CD4-positive, alpha-beta T cell treated with Interleukin-15 for 4 hours (primary cell): ENCODE data around the gene CPEB4.
A peak's percentile ranks its signal among the peaks of the same experiment; 100 is the strongest.

ENCODE experiments used
- DNase-seq: peaks from one replicate; pipeline ENCODE4 v3.0.0-alpha.2; 2020; ENCODE audit warnings: low spot score

CPEB4 gene

DNA sequence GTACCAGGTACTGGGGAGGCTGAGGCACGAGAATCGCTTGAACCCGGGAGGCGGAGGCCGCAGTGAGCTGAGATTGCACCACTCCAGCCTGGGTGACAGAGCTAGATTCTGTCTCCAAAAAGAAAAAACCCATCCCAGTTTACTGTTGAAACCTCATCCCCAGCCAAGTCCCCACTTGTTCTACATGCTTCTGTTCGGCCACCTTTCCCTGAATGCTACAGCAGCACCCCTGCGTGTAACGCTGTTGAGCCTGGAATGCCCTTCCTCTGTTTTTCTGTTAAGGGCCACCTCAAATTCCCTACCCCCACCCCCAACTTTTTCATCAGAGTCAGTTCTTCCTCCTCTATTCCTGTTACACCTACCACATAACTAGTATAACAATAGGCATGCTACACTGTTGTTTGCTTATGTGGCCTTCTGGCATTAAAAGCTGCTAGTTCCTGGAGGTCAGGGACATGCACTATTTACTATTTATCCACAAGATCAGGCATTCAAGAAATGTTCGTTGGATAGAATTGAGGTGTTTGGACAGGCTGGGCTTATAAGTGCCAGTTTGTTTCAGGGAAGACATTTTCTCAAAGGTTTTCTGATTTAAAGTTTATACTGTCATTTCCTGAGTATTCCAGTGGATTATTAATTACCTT, 53.7 kb downstream of the CPEB4 start:
- DNase-seq, result no peak

DNA sequence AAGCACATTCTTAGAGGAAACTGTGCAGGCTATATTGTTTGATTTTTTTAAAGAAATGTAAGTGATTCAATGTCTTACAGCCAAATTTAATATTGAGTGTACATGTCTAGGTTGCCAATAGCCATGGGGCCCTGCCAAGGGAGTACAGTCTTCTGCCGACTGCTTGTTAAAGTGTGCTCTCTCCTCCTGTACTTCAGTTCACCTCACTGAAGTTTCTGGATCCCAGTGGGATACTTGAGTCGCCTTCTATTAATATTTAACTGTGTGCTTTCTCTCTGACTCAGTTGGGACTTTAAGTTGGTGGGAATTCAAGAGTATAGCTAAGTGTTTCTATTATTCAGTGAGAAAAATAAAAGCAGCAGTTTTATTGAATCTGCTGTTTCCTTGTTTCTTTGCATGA, 56.4 kb downstream of the CPEB4 start:
- no peak for DNase-seq

DNA sequence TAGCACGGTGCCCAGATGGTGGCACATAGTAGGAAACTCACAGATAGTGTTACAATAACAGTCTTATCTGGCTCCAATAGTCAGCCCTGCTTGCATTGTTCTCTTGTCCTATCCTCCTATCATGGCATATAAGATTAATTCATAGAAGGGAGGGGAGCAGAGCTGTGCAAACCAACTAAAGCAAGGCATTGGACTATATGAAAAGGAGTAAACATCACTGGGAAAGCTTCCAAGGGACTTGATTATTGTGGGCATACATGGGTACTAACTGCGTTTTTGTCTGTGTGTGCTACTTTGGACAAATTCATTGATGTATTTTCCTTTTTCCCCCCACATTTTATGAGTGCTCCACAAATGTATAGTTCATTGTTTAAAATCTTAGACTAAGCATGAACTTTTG, 57.0 kb downstream of the CPEB4 start:
- DNase-seq, result no peak

DNA sequence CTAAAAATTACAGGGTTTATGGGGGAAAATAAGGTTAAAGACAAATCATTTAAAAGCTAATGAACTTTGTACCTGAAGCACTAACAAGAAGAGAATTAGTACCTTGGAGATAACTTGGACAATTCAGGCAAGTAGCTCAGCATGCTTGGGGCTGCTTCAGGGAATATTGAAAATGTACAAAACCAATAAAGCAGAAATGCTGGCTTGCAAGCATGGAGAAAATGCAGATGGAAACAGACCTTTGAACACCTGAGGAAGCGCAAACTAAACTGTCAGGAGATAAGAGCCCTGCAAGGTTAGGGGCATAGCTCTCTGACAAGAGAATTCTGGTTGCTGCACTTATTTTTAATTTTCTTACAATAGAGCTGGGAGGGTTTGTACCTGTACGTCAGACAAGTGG, 58.2 kb downstream of the CPEB4 start:
- DNase-seq, result no peak

DNA sequence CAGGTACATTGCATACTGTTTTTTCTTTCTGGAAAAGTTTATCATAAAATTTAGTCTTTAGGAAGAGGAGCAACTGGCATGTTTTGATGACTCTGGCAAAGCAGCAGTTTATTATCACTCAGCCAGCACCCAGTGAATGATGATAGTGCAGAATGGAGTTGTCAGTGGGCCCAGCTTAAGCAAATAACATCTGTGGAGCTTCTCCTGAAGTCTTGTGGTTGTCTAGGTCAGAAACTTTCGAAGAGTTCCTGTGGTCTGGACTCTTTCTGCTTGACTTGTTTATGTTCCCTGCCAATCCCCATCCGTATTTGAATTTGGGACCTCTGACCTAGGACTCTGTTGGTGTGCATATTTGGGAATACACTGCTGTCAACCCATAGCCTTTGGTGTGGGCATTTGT, 62.7 kb downstream of the CPEB4 start:
- DNase-seq, result no peak

DNA sequence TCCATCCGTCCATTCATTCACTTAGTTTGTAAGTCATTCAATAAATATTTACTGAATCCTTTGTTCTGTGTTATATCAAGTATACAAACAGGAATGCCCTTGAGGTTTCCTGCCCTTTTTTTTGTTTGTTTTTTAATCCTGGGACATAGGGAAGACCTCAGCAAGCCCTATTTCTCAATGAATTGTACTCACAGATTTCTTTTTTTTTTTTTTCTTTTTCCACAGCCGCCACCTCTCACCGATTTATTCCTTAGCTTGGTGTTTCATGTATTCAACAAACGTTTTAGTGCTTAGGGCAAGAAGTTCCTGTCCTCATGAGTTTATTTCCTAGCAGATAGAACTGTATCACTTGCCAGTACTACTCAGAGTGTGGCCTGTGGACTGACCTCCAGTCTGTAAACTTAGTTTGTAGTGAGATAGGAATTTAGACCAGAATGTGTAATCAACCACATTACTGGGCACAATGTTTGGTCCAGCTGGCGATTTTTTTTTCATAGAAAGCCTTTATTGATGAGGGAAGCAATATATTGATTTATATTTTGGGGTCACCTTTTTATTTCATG, 65.5 kb downstream of the CPEB4 start:
- DNase-seq, result no peak

DNA sequence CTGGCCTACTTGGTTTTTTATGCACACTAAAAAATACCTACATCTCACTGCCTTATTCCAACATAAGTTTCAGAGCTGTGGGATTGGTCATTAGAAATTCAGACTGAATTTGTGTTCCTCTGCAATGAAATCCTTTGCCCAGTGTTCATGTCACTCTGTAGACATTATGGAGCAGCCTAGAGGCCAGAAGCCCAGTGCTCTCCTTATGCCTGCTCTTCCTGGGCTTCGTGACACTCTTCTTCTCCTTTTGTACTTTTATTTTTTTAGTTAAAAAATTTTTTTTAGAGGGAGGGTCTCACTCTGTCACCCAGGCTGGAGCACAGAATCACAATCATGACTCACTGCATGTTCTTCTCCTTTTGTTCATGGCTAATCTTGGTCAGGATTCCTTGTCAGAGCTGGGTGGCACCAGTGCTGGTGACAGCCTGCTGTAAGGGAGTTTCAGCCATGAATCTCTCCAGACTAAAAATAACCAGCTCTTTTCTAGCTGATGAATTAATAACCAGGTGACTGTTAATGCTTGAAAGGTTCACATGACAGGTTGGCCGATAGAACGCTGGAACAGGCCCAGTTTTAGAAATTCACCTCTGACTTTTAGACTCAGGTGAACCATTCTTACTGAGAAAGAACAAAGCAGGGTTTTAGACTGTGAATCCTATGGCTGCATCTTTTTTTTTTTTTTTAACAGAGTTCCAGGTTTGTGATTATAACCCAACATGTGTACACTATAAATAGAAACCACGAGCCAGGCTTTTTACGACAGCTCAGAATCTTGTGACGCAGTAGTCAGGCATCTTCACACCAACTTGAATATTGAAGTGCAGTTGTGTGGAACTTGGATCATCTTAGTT, 66.7 kb downstream of the CPEB4 start:
- DNase-seq, result no peak

DNA sequence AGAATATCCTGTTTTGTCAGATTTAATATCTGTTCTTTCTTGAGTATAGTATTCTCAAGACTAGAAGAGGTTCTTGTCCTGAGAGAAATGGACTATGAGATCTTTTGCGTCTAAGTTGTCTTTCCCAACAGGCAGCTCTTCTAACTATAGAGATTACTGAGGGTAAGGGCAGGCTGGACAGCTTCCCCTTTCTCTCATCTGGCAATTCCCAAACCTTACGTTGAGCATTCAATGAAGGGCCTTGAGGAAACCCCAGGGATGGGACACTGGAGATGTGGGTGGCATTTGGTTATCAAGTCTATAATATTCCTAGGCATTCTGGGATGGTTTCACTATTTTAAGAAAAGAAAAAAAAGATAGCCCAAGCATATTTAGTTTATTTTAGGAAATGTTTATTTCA, 72.8 kb downstream of the CPEB4 start:
- no peak for DNase-seq

DNA sequence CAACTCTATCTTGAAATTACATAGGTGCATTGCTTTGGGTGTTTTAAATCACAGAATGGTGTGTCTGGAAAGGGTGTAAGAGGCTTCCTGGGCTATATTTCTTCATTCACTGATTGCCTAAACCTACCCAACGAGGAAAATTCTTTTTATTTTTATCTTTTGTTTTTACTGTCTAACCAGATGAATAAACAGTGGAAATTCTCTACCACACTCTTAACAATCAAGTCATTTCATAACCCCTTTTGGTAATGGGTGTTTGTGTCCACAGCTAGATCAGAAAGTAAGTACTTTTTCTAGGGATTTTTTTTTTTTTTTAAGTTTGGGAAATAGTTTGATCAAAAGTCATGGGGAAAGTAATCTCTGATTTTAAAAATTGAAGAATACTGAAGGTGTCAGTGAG, 73.3 kb downstream of the CPEB4 start:
- DNase-seq, result no peak

DNA sequence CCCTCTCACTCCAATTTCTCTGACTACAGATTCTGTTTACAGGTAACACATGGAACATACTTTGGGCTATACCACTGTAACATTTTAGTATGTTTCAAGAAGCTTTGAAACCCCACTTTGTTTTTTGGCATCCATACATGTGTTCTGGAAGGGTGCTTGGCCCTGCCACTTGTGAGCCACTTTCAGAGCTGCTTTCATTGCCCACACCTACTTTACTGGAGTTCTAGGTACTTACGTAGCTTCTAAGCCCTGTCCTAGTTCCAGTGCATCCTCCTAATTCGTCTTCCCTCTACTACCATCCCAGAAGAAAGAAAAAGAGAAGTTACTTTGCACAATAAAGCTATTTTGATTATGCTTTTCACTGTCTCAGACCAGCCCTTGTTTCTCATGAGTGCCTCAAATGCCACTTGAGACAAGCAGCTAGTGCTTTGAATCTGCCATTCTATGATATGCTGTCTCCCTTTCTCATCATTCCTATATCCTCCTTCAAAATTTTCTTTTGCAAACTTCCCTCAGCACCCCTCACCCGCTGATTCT, 74.4 kb downstream of the CPEB4 start:
- DNase-seq, result no peak

DNA sequence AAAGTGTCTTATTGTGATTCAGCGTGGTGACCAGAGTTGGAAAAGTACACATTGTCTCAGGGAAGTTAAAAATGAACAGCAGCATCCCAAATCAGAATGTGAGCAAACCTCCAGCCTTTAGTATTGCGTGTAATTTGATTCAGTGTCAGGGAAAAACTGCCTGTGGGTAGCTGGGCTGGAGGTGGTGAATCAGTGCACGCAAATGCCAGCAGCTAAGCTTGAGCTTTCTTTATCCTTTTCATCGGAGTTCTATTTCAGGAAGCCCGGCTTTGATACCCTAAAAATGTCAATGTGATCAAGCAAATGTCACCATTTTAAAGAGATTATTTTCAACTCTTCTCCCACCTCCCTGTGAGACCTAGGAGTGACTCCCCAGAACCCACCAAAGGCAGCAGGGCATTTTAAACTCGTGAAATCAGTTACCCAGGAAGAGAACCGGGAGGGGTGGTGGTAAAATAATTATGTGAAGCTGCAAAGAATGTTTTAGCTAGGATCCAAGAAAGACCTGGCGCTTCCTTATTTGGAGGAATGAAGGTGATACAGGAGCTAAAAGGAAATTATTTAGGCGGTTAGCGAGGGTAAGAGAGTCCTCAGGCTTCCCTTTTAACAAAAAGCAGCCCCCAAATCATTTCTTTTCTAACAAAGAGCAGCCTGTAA, 75.2 kb downstream of the CPEB4 start:
- DNase-seq, result no peak

DNA sequence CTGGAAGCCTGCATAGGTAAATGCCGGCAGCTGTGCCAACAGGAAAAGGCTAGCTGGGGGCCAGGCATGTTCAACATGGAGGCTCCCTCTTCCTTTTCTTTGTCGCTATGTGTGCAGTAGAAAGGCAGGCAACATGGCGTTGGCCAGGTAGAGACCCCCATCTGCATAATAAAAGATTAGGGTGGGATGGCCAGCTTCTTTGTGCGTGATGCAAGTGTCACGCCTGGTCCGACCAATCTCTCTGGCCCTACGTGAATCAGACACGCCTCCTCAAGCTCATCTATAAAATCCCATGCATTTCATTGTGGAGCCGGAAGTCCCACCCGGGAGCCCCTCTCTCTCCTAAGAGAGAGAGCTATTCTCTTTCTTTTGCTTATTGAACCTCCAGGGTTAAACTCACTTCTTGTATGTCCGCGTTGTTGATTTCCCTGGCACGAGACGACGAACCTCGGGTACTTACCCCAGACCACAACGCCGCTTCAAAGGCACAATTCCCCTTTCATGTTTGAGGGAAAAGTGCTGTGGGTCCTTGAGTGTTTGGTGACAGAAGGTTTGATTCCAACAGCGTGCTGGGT, 75.8 kb downstream of the CPEB4 start:
- peak; percentile 6 for DNase-seq

DNA sequence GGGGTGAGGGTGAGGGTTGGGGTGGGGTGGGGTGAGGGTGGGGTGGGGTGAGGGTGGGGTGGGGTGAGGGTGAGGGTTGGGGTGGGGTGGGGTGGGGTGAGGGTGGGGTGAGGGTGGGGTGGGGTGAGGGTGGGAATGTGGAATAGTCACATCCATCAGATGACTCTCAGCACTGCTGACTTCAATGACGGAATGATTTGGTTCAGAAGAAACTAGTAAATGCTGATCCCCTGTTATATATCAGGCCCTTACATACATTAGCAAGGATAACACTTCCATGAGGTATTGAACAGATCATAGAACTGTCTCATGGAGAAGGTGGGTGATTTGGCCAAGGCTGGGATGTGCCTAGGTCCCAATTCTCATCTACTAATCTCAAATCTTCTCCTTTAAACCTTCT, 76.4 kb downstream of the CPEB4 start:
- no peak for DNase-seq

DNA sequence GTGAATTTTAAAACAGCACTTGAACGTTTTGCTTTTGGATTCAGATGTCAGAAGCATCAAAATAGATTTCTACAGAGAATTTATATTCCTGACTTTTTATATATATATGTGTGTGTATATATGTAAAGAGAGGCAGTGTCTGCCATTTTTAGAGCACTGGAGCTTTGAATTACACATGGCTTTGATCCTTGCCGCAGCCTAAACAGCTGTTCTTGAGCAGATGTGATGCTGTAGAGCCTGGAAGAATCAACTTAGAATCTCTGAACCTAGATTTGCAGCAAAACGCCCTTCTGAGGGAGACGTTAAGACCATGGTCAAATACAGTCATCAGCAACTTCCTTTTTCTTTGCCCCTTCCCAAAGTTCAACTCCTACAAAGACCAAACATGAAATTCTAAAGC, 79.1 kb downstream of the CPEB4 start:
- no peak for DNase-seq

DNA sequence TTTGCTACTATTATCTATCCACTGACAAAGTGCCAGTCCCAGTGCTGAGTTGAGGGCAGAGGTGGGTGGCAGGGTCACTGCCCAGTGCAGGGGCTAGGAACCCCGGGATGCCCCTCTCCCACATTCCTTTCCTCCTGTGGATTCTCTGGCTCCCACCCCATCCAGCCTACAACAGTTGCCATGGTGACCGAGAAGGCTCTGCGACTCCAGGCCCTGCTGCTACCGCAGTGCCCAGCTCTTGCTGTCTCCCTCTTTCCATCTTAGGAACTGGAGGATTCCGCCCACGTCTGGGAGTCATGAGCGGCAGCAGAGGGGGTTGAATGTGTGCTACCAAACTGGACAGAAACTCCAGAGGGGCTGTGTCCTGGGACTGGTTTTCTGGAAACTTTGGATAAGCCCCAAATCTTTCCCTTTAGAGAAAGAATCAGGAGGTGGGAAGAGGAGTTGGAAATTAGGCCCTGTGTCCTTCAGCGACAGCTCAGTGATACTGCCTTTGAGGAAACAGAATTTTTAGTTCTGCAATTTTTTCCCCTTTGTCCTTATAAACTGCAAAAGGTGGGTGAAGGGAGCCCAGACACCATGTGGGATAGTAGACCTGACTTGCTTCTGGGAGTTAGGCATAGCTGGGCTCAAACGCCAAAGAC, 80.1 kb downstream of the CPEB4 start:
- DNase-seq, result no peak

DNA sequence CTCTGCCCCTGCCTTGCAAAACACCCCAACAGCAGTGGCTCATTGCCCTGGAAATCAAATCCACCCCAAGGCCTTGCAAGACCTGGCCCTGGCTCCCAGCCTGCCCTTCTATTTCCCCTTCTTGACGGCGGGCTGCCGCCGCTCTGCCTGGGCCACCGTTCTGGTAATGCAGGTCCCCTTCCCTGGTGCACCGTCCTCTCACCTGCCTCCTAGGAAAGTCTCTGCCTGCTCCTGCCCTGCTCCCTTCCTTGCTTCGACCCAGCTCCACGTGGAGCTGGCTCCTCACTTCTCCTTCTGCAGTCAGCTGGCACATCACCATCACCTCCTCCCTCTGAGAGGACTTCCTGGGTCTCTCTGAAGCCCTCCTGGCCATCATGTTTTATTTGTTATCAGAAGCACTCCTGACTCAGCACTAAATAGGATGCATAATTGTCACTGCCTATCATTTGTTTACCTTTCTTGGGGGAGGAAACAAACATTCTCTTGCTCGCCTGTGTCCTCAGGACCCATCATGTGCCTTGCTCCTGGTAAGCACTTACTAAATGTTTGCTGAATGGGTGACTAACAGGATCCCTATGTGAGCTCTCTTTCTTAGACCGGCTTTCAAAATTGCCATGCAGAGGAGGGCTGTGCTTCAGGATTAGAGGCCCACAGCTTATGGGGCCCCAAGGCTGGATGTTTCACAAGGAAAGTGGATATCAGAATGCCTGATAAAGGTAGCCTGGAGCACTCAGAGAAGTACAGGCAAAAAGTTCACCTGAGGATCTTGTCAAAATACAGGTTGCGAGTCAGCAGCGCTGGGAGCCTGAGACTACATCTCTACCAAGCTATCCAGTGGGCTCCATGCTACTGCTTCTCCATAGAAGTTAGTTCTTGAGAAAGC, 81.3 kb downstream of the CPEB4 start:
- no peak for DNase-seq

DNA sequence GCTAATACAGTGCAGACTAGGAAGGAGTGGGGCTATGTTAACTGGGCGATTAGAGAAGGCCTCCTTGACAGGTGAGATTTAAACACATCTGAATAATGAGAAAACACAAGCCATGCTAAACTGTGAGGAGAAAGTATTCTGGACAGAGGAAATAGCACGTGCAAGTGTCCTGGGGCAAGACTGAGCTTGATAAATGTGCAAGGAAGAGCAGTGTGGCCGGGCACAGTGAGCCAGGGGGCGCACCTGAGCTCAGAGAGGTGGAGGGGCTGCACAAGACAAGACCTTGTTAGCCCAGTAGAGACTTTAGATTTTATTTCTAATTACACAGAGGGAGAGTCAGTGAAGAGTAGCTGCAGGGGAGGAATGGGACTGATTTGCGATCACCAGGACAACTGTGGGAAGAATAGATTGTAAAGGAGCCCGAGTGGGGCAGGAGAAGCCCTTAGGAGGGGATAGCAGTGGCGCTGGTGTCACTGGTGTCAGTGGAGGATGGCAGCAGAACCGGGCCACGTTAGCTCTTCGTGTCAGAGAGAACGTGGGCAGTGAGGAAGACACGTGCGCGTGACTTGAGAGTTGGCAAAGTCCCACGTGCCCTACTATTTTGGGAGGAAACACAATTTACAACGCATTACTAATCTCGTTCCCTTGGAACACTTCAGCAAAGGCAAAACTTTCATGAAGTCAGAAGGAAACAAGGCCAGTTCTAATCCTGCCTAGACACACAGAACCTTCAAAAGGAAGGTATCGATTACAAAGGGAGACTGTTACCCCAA, 82.9 kb downstream of the CPEB4 start:
- no peak for DNase-seq

DNA sequence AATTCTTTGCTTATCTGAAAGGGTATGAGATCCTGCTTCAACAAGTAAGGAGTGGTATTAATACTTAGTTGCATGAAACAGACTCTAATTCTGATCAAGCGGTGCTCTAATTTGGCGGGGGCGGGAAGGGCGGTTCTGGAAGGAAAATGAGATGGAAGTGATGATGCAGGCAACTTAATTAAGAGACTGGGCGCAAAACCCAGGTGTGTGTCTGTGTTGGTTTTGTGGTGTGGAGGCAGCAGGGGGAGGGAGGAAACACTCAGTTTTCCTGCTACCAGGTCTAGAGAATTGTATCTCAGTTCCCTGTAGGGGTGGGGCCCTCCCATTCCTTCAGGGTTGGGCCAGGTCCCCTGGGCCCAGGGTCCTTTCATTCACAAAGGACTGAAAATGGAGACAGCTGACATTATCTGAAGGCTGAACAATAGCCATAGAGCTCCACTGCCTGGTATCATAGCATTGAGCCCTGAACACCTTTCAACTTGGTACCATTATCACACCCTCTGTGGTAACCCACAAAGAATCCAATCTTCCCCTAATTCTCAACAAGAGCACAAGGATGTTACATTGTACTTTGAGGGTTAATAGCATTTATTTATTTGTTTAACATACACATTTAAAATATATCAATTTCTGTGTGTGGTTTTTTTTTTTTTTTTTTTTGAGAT, 83.7 kb downstream of the CPEB4 start:
- no peak for DNase-seq

DNA sequence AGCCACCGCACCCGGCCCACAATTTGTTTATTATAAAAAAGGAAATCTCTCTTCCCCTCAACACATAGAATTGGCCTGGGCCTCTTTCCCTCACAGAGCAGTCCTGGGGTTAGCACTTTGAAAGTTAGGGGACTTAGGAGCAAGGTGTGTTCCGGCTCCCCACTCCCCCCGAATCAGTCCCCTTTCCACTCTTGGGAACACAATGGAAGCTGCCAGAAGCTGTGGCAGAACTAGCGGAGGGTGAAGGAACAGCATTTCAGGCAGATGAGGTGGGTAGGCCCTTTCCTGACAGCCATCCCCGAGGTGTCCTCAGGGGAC, 84.4 kb downstream of the CPEB4 start:
- DNase-seq, result no peak
